ENCODE measurements around the gene NTM. TPM values are rescaled to one million over a fixed set of nuclear protein-coding genes. Genes with fewer than 3 reads are reported as not detected.

NTM gene
- total and polyA plus RNA-seq, 2 experiments from 2014 or later = 2.2 to 4.9 TPM

DNA sequence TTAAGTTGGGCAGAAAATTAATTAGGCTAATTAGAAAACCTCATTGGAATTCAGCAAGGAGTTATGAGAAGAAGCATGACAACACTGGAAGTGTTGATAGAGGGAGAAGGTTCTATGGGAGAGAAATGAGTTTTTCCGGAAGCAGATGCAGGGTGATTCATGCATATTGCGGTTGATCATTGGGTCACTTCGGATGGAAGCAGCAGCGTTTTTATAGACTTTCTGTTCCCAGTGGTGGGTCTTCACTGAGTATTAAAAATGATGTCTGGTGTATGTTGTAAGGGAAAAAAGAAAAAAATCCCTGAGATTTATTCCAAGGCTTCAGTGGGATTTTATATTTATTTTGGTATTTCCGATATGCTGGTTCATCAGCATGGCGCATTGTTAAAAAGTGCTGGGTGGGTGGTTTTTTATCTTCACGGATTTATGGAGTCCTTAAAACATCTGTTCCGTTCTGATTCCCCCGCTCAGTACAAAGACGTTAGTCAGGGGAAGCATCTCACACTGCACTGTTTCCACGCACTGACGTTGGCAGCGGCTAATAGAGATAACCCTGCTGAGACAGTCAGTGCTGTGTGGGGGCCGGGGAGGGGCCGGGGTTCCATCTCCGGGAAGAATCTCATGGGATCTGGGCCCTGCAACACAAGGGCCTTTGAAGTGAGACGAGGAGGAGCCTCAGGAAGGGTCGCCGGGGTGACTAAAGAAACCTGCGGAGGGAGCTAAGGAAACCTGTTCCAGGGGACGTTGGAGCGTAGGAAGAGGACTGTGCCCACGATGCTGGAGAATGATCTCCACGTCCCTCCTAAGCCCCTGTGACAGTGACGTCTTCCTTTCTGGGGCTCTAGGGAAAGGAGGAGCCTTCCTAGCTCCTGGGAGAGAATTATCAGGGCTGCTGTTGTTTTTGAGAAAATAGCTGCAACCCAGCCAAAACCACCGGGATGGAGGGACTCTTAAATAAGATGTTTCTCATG, 390.0 kb downstream of the NTM start:
- peak; percentile 58 for DNase-seq (ENCODE audit: low spot score)
- H3K27me3 ChIP-seq = no peaks in the 10 kb centered on the region
- no peaks in the 10 kb centered on the region for H4K20me1 ChIP-seq (ENCODE audit: insufficient read depth, poor library complexity, severe bottlenecking)
- no peaks in the 10 kb centered on the region for H3K9me2 ChIP-seq (replicated peaks; ENCODE audit: insufficient read depth)
- no peaks in the 10 kb centered on the region for H3K9me3 ChIP-seq (ENCODE audit: low read depth)
- H2AFZ ChIP-seq = no peak overlapping the region
- 25% methylated on average over 23 of the region's 26 CpGs for WGBS (ENCODE audit: low lambda C conversion rate, missing lambda C conversion rate)
- H3K4me1 ChIP-seq (ENCODE audit: insufficient read depth) = no peaks in the 10 kb centered on the region
- TF ChIP-seq EZH2 (IDR thresholded peaks at IDR 0.05; ENCODE audit: borderline replicate concordance) = no peak
- TF ChIP-seq, protein P1, sequence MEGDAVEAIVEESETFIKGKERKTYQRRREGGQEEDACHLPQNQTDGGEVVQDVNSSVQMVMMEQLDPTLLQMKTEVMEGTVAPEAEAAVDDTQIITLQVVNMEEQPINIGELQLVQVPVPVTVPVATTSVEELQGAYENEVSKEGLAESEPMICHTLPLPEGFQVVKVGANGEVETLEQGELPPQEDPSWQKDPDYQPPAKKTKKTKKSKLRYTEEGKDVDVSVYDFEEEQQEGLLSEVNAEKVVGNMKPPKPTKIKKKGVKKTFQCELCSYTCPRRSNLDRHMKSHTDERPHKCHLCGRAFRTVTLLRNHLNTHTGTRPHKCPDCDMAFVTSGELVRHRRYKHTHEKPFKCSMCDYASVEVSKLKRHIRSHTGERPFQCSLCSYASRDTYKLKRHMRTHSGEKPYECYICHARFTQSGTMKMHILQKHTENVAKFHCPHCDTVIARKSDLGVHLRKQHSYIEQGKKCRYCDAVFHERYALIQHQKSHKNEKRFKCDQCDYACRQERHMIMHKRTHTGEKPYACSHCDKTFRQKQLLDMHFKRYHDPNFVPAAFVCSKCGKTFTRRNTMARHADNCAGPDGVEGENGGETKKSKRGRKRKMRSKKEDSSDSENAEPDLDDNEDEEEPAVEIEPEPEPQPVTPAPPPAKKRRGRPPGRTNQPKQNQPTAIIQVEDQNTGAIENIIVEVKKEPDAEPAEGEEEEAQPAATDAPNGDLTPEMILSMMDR (IDR thresholded peaks at IDR 0.05; ENCODE audit: poor library complexity) = peak; percentile 28
- H3K4me3 ChIP-seq = no peak overlapping the region
- H3K27ac ChIP-seq = peak overlapping the region; percentile 65
- no peaks in the 10 kb centered on the region for H3K36me3 ChIP-seq (replicated peaks; ENCODE audit: insufficient read depth, low read depth)
- H3K79me2 ChIP-seq = no peaks in the 10 kb centered on the region
- H3K4me2 ChIP-seq = peak overlapping the region; percentile 58

DNA sequence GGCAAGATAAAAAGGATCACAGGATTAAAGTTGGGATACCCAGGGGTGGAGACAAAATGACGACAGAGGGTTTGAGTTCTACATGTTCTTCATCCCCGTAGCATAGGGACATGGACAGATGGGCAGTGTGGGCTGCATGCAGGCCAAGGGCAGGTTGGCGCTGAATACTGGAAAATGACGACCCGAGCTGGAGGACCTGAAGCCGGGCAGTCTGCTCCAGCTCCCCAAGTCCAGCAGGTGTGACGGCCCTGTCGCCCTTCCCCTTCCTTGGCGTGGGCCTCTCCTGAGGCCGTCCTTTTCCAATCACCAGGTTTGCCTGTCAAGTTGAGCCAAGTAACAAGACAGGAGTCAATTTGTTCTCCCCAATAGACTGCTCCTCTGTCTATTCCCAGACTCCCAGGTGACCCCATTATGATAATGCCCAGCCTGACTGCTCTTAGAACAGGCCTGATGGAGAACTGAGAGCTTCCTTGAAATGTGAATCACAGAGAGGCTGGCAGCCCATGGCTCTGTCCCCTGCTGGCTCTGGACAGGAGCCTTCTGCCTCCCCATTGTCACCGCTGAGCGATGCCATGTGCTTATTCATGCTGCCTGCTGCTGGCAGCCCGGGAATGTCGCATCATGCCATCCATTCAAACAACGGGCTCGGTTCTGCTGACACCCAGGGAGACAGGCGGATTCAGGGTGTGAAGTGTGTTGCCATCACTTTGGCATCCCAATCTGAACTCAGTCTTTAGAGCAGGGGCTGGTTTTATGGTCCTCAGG, 392.1 kb downstream of the NTM start:
- TF ChIP-seq EZH2 (IDR thresholded peaks at IDR 0.05; ENCODE audit: borderline replicate concordance) = no peak
- TF ChIP-seq, protein P1 (IDR thresholded peaks at IDR 0.05; ENCODE audit: poor library complexity) = no peak
- no peak for TF ChIP-seq EZH2phosphoT487 (IDR thresholded peaks at IDR 0.05; ENCODE audit: low read depth, severe bottlenecking, unreplicated experiment)
- Histone ChIP-seq H3K79me2 (no peaks in the 10 kb centered on the region), H3K9me3 (ENCODE audit: low read depth) (no peaks in the 10 kb centered on the region), H3K9me2 (replicated peaks; ENCODE audit: insufficient read depth) (no peaks in the 10 kb centered on the region), H2AFZ (no peak overlapping the region), H3K4me2 (no peak overlapping the region), H3K27me3 (no peaks in the 10 kb centered on the region), H3K4me3 (no peak overlapping the region), H3K27ac (no peak overlapping the region), H3K4me1 (ENCODE audit: insufficient read depth) (no peaks in the 10 kb centered on the region), H4K20me1 (ENCODE audit: insufficient read depth, poor library complexity, severe bottlenecking) (no peaks in the 10 kb centered on the region), H3K36me3 (replicated peaks; ENCODE audit: insufficient read depth, low read depth) (no peaks in the 10 kb centered on the region)
- no peak for DNase-seq (ENCODE audit: low spot score)
- WGBS (ENCODE audit: low lambda C conversion rate, missing lambda C conversion rate) = 97% methylated on average over 17 of the region's 17 CpGs

DNA sequence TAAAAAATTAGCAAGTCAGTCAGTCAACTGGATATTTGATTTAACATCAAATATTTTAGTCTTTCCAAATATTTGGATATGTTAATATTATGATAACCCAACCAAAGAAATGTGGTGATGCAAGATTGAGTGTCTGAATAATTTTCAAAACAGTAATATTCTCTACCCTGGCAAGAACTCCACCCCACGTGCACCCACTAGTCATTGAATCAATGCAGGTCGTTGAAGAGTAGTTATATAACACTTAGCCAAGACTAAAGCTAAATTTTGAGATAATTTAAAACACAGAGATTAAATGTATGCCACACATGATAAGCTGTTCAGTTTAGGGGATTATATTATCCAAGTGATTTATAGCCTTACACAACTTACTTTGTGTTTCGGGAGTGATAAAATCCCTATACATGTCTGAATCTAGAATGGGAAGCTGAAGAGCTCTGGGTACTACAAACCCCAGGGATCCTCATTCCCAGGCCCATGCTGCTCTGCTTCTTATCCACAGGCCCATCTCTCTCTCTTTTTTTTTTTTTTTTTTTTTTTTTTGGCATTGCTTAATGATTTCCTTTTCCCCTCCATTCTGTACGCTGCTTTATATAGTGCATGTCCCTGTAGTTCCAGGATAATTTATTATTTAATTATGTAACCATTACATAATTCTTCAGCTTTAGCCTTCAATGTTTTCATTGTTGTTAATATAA, 392.9 kb downstream of the NTM start:
- H3K36me3 ChIP-seq (replicated peaks; ENCODE audit: insufficient read depth, low read depth) = no peaks in the 10 kb centered on the region
- H4K20me1 ChIP-seq (ENCODE audit: insufficient read depth, poor library complexity, severe bottlenecking) = no peaks in the 10 kb centered on the region
- H3K9me2 ChIP-seq (replicated peaks; ENCODE audit: insufficient read depth) = no peaks in the 10 kb centered on the region
- H3K9me3 ChIP-seq (ENCODE audit: low read depth) = no peaks in the 10 kb centered on the region
- no peak overlapping the region for H3K27ac ChIP-seq
- no peak overlapping the region for H2AFZ ChIP-seq
- H3K79me2 ChIP-seq = no peaks in the 10 kb centered on the region
- TF ChIP-seq EZH2 (IDR thresholded peaks at IDR 0.05; ENCODE audit: borderline replicate concordance) (no peak), EZH2phosphoT487 (IDR thresholded peaks at IDR 0.05; ENCODE audit: low read depth, severe bottlenecking, unreplicated experiment) (no peak)
- TF ChIP-seq, protein P1 (IDR thresholded peaks at IDR 0.05; ENCODE audit: poor library complexity) = no peak
- WGBS (ENCODE audit: low lambda C conversion rate, missing lambda C conversion rate) = 62% methylated on average over 4 of the region's 4 CpGs
- no peak for DNase-seq (ENCODE audit: low spot score)
- H3K4me1 ChIP-seq (ENCODE audit: insufficient read depth) = no peaks in the 10 kb centered on the region
- no peak overlapping the region for H3K4me2 ChIP-seq
- H3K27me3 ChIP-seq = no peaks in the 10 kb centered on the region
- no peak overlapping the region for H3K4me3 ChIP-seq

Measured in hepatocyte (in vitro differentiated cells).